Measurements from ENCODE around the gene SPOCK1.

DNA sequence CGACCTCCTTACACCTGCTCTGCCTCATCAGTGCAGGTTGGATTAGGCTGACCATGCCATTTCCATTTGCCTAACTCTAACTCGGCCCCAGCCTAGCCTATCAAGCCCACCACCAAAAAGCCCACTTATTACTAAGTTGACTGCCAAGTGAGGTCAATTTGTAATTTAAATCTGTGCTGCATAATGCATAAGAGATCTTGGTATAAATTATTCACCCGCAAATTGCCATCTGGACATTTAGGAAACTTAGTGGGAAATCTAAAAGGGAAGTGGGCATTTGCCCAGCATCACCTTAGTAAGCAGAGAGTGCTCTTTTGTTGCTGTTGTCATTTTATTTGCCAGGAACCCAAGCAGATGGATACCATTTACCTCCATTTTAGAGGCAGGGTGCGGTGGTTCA is 143.0 kb downstream of the SPOCK1 start:
- TF ChIP-seq ZNF251 (CRISPR knock-in tag; IDR thresholded peaks at IDR 0.05) (no peak), KLF6 (CRISPR knock-in tag; IDR thresholded peaks at IDR 0.05) (no peak), ZNF44 (CRISPR knock-in tag; IDR thresholded peaks at IDR 0.05) (no peak), ZNF24 (IDR thresholded peaks at IDR 0.05) (no peak), SETDB1 (CRISPR knock-in tag; IDR thresholded peaks at IDR 0.05; ENCODE audit: borderline replicate concordance) (no peak), ARID2 (CRISPR knock-in tag; IDR thresholded peaks at IDR 0.05; ENCODE audit: borderline replicate concordance) (no peak), ZBTB3 (CRISPR knock-in tag; IDR thresholded peaks at IDR 0.05; ENCODE audit: borderline replicate concordance, low read depth) (no peak), FOXJ3 (CRISPR knock-in tag; IDR thresholded peaks at IDR 0.05; ENCODE audit: borderline replicate concordance) (no peak), MXD4 (CRISPR knock-in tag; IDR thresholded peaks at IDR 0.05) (no peak), KLF16 (CRISPR knock-in tag; IDR thresholded peaks at IDR 0.05) (no peak)
- TF ChIP-seq, protein P1, sequence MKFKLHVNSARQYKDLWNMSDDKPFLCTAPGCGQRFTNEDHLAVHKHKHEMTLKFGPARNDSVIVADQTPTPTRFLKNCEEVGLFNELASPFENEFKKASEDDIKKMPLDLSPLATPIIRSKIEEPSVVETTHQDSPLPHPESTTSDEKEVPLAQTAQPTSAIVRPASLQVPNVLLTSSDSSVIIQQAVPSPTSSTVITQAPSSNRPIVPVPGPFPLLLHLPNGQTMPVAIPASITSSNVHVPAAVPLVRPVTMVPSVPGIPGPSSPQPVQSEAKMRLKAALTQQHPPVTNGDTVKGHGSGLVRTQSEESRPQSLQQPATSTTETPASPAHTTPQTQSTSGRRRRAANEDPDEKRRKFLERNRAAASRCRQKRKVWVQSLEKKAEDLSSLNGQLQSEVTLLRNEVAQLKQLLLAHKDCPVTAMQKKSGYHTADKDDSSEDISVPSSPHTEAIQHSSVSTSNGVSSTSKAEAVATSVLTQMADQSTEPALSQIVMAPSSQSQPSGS (CRISPR knock-in tag; IDR thresholded peaks at IDR 0.05), result no peak
- TF ChIP-seq, protein P2, sequence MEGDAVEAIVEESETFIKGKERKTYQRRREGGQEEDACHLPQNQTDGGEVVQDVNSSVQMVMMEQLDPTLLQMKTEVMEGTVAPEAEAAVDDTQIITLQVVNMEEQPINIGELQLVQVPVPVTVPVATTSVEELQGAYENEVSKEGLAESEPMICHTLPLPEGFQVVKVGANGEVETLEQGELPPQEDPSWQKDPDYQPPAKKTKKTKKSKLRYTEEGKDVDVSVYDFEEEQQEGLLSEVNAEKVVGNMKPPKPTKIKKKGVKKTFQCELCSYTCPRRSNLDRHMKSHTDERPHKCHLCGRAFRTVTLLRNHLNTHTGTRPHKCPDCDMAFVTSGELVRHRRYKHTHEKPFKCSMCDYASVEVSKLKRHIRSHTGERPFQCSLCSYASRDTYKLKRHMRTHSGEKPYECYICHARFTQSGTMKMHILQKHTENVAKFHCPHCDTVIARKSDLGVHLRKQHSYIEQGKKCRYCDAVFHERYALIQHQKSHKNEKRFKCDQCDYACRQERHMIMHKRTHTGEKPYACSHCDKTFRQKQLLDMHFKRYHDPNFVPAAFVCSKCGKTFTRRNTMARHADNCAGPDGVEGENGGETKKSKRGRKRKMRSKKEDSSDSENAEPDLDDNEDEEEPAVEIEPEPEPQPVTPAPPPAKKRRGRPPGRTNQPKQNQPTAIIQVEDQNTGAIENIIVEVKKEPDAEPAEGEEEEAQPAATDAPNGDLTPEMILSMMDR (CRISPR knock-in tag; IDR thresholded peaks at IDR 0.05), result no peak
